Endodermal cell (in vitro differentiated cells): Measurements from ENCODE around the gene CUX1. TPM values are rescaled to one million over a fixed set of nuclear protein-coding genes. Genes with fewer than 3 reads are reported as not detected.

Experiments
- DNase-seq: peaks from one replicate; pipeline ENCODE4 v3.0.0-alpha.2; 2017
- H3K27ac ChIP-seq: 2 replicates; pipeline ENCODE4 v1.5.1; 2013; ENCODE audit warnings: mild to moderate bottlenecking, low read depth, low read length, moderate library complexity
- H3K27me3 ChIP-seq: 2 replicates; pipeline ENCODE4 v1.6.1; 2013; ENCODE audit warnings: mild to moderate bottlenecking, low read length, moderate library complexity; ENCODE audit not compliant: insufficient read depth, control insufficient read depth, poor library complexity, severe bottlenecking
- H3K36me3 ChIP-seq: 2 replicates; pipeline ENCODE4 v1.7.0; 2013; ENCODE audit warnings: mild to moderate bottlenecking, low read length, moderate library complexity; ENCODE audit not compliant: control insufficient read depth, insufficient read depth
- H3K4me1 ChIP-seq: one replicate; pipeline ENCODE4 v1.7.0; 2013; ENCODE audit warnings: low read length; ENCODE audit not compliant: control insufficient read depth, insufficient read depth
- H3K4me3 ChIP-seq: 2 replicates; pipeline ENCODE4 v1.5.1; 2013; ENCODE audit warnings: mild to moderate bottlenecking, low read length, moderate library complexity
- H3K9ac ChIP-seq: 2 replicates; pipeline ENCODE4 v1.6.1; 2013; ENCODE audit warnings: mild to moderate bottlenecking, low read length, moderate library complexity; ENCODE audit not compliant: poor library complexity, severe bottlenecking; ENCODE audit errors: extremely low read depth
- H3K9me3 ChIP-seq: 2 replicates; pipeline ENCODE4 v1.6.1; 2013; ENCODE audit warnings: mild to moderate bottlenecking, low read length, moderate library complexity; ENCODE audit not compliant: control insufficient read depth
- H3K27ac Mint-ChIP-seq: 2 replicates; pipeline ENCODE4 v1.8.0; 2020; ENCODE audit warnings: mixed read lengths
- H3K27me3 Mint-ChIP-seq: 2 replicates; pipeline ENCODE4 v1.8.0; 2021; ENCODE audit warnings: mild to moderate bottlenecking, mixed read lengths; ENCODE audit not compliant: insufficient read depth
- H3K36me3 Mint-ChIP-seq: 2 replicates; pipeline ENCODE4 v1.8.0; 2020; ENCODE audit warnings: low read depth, mixed read lengths
- H3K4me1 Mint-ChIP-seq: 2 replicates; pipeline ENCODE4 v1.8.0; 2020; ENCODE audit warnings: mixed read lengths
- H3K4me3 Mint-ChIP-seq: 2 replicates; pipeline ENCODE4 v1.8.0; 2020; ENCODE audit warnings: mild to moderate bottlenecking, moderate library complexity, mixed read lengths
- H3K9me3 Mint-ChIP-seq: 2 replicates; pipeline ENCODE4 v1.8.0; 2020; ENCODE audit warnings: mild to moderate bottlenecking, mixed read lengths
- CTCF ChIP-seq: fragments of 200-600 bp; sonication (generic); conservative IDR thresholded peaks from 2 replicates; pipeline ENCODE4 v1.5.0; 2021; ENCODE audit warnings: antibody characterized with exemption, mild to moderate bottlenecking
- WGBS, 2 experiments: methylation state at CpG; one replicate each; pipeline versions ENCODE4 v1.1.5 to v1.1.7; 2013; ENCODE audit warnings: missing lambda C conversion rate in 2 of 2, mixed read lengths in 1 of 2; ENCODE audit not compliant: insufficient coverage in 1 of 2, insufficient read length in 1 of 2; 5-methylcytosine and 5-hydroxymethylcytosine counted together
- total RNA-seq, 2 donors: library from RNA; stranded (reverse); fragmentation: NEBNext Ultra II Directional in 1 of 2; extraction: Animal tissue kit (Norgen Biotek cat#: 25700) in 1 of 2; gene quantifications; 2 replicates in 1 of 2; 3 replicates in 1 of 2; pipeline ENCODE4 v1.2.1, GENCODE V29; 2021

CUX1 gene
- total RNA-seq, 2 donors from 2014 or later: 85.1 to 108 TPM

- Histone ChIP-seq H3K4me3 (no peak overlapping the region), H3K9me3 (no peaks in the 10 kb centered on the region), H3K36me3 (peaks cover 13% of the 10 kb centered on the region), H3K27me3 (no peaks in the 10 kb centered on the region), H3K9ac (no peak overlapping the region), H3K4me1 (peaks cover 34% of the 10 kb centered on the region), H3K27ac (no peak overlapping the region)
- Mint-ChIP-seq H3K4me3 (no peak overlapping the region), H3K27ac (no peak overlapping the region), H3K36me3 (peaks cover 11% of the 10 kb centered on the region), H3K27me3 (no peaks in the 10 kb centered on the region), H3K4me1 (peaks cover 58% of the 10 kb centered on the region), H3K9me3 (peaks cover 5% of the 10 kb centered on the region)
- 97 to 98% methylated on average over 6 to 8 of the region's 8 CpGs for WGBS, 2 experiments
- no peak for DNase-seq
- no peak for TF ChIP-seq CTCF
Measured at GRCh38 chr7:101939136-101939695, 121.8 kb downstream of the CUX1 start.

- no peak overlapping the region for H3K4me3 ChIP-seq
- DNase-seq: no peak
- H3K9me3 ChIP-seq: no peaks in the 10 kb centered on the region
- H3K36me3 ChIP-seq: peaks cover 13% of the 10 kb centered on the region
- Mint-ChIP-seq H3K9me3 (peaks cover 5% of the 10 kb centered on the region), H3K36me3 (peaks cover 11% of the 10 kb centered on the region), H3K27me3 (no peaks in the 10 kb centered on the region), H3K4me1 (peaks cover 49% of the 10 kb centered on the region), H3K27ac (no peak overlapping the region), H3K4me3 (no peak overlapping the region)
- no peak for TF ChIP-seq CTCF
- peaks cover 30% of the 10 kb centered on the region for H3K4me1 ChIP-seq
- no peaks in the 10 kb centered on the region for H3K27me3 ChIP-seq
- H3K27ac ChIP-seq: no peak overlapping the region
- H3K9ac ChIP-seq: no peak overlapping the region
- 89 to 99% methylated on average over 4 to 8 of the region's 10 CpGs for WGBS, 2 experiments
Measured at GRCh38 chr7:101940151-101940550, 122.7 kb downstream of the CUX1 start.

GRCh38 chr7:101940830-101941229 lies 123.4 kb downstream of the CUX1 start:
- Histone ChIP-seq H3K36me3 (peaks cover 13% of the 10 kb centered on the region), H3K9me3 (no peaks in the 10 kb centered on the region), H3K9ac (no peak overlapping the region), H3K27me3 (no peaks in the 10 kb centered on the region), H3K27ac (peak overlapping the region; percentile 42), H3K4me3 (no peak overlapping the region), H3K4me1 (peaks cover 23% of the 10 kb centered on the region)
- Mint-ChIP-seq H3K27ac (peak overlapping the region; percentile 56), H3K27me3 (no peaks in the 10 kb centered on the region), H3K36me3 (peaks cover 12% of the 10 kb centered on the region), H3K4me3 (no peak overlapping the region), H3K4me1 (peaks cover 48% of the 10 kb centered on the region), H3K9me3 (peaks cover 5% of the 10 kb centered on the region)
- WGBS, 2 experiments: 45 to 61% methylated on average over 9 of the region's 9 CpGs
- DNase-seq: peak; percentile 89
- no peak for TF ChIP-seq CTCF
